ENCODE measurements around the gene LARGE1. TPM values are rescaled to one million over a fixed set of nuclear protein-coding genes. Genes with fewer than 3 reads are reported as not detected.

Gene LARGE1
- total RNA-seq (10 to 100 TPM; 25.6 to 31.6 TPM), polyA plus RNA-seq (ENCODE audit: insufficient read length in 2 of 2) (10 to 100 TPM; 43.5 to 45.6 TPM)
- long read RNA-seq, donor 1, full-length matches to known transcripts: 5 of 5 reads
- long read RNA-seq, donor 1, partial matches to known transcripts: 0 of 5 reads
- long read RNA-seq, donor 1, other reads (novel, unspliced or antisense): 0 of 5 reads
- long read RNA-seq, donor 2, full-length matches to known transcripts: 4 of 4 reads
- long read RNA-seq, donor 2, partial matches to known transcripts: 0 of 4 reads
- long read RNA-seq, donor 2, other reads (novel, unspliced or antisense): 0 of 4 reads
- long read RNA-seq, donor 3, full-length matches to known transcripts: 4 of 4 reads
- long read RNA-seq, donor 3, partial matches to known transcripts: 0 of 4 reads
- long read RNA-seq, donor 3, other reads (novel, unspliced or antisense): 0 of 4 reads
- long read RNA-seq, donor 4, full-length matches to known transcripts: 3 of 3 reads
- long read RNA-seq, donor 4, partial matches to known transcripts: 0 of 3 reads
- long read RNA-seq, donor 4, other reads (novel, unspliced or antisense): 0 of 3 reads

DNA sequence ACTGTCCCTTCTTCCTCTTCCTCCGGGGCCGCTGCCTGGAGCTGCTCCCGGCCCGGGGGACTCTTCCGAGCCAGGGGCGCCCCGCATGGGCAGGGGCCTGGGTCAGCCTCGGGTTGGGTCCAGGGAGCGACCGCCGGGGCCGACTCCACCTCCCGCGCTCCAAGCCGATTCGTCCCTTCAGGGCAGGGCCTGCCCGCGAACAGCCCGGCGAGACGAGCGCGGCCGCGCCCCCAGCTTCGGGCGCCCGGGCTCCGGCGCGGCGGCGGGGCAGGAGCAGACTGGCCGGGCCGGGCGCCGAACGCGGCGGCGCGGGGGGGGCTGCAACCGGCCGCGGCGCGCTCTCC lies at the start of gene LARGE1:
Gene LARGE1, minus strand, starts transcription at position 280 of the 344 bp plus-strand sequence.
- 0% methylated on average over 47 of the region's 47 CpGs for WGBS (ENCODE audit: insufficient coverage)
- peak within 1 kb of the TSS; percentile 86 for H3K27ac ChIP-seq (ENCODE audit: low read depth, low read length)
- DNase-seq (ENCODE audit: low read depth in 4 of 6, low spot score in 6 of 6): peak in 2 of 6 donors; percentile 29 to 59
- no peaks in the 10 kb centered on the region for H3K27me3 ChIP-seq (ENCODE audit: control insufficient read depth, insufficient read depth, low read length)
- peaks cover 23% of the 10 kb centered on the region for H3K4me1 ChIP-seq (ENCODE audit: control insufficient read depth, insufficient read depth, low read length)
- H3K4me3 ChIP-seq (ENCODE audit: low read depth, low read length): peak within 1 kb of the TSS; percentile 69
- no peaks in the 10 kb centered on the region for H3K36me3 ChIP-seq (ENCODE audit: control insufficient read depth, insufficient read depth, low read length)
- H3K9me3 ChIP-seq (ENCODE audit: control insufficient read depth, insufficient read depth, low read length): no peaks in the 10 kb centered on the region

- H3K27ac ChIP-seq (ENCODE audit: low read depth, low read length): no peak overlapping the region
- no peak overlapping the region for H3K4me3 ChIP-seq (ENCODE audit: low read depth, low read length)
Measured at GRCh38 chr22:33969045-33969444, 48.8 kb upstream of the LARGE1 start.

DNA sequence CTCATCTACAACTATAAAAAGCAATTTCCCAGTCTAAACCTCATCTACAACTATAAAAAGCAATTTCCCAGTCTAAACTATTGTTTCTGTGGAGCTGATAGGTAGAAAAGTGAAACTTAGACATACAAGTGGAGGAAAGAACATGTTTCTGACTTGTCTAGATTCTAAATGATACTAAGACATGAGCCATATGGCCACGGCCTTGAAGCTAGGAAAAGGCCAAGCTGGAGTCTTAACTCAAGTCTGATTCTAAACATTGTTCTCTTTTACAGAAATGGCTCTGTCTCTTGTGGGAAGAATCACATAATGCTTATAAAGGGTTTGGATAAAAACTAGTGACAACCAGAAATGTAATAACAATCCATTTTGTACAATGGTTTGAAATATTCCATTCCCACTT lies 43.8 kb upstream of the LARGE1 start:
- DNase-seq (ENCODE audit: low read depth in 4 of 6, low spot score in 6 of 6): no peak
- Histone ChIP-seq H3K27me3 (ENCODE audit: control insufficient read depth, insufficient read depth, low read length) (no peaks in the 10 kb centered on the region), H3K9me3 (ENCODE audit: control insufficient read depth, insufficient read depth, low read length) (no peaks in the 10 kb centered on the region), H3K27ac (ENCODE audit: low read depth, low read length) (no peak overlapping the region), H3K4me1 (ENCODE audit: control insufficient read depth, insufficient read depth, low read length) (no peaks in the 10 kb centered on the region), H3K36me3 (ENCODE audit: control insufficient read depth, insufficient read depth, low read length) (no peaks in the 10 kb centered on the region), H3K4me3 (ENCODE audit: low read depth, low read length) (no peak overlapping the region)
- no CpG with 5 or more reads among the region's 1 CpG for WGBS (ENCODE audit: insufficient coverage)

More at GRCh38 chr22:33969045-33969444, 48.8 kb upstream of the LARGE1 start:
- H3K4me1 ChIP-seq (ENCODE audit: control insufficient read depth, insufficient read depth, low read length): peaks cover 2% of the 10 kb centered on the region
- H3K36me3 ChIP-seq (ENCODE audit: control insufficient read depth, insufficient read depth, low read length): no peaks in the 10 kb centered on the region
- H3K9me3 ChIP-seq (ENCODE audit: control insufficient read depth, insufficient read depth, low read length): peaks cover 3% of the 10 kb centered on the region
- no peaks in the 10 kb centered on the region for H3K27me3 ChIP-seq (ENCODE audit: control insufficient read depth, insufficient read depth, low read length)
- DNase-seq (ENCODE audit: low read depth in 4 of 6, low spot score in 6 of 6): peak in 1 of 6 donors; percentile 18

DNA sequence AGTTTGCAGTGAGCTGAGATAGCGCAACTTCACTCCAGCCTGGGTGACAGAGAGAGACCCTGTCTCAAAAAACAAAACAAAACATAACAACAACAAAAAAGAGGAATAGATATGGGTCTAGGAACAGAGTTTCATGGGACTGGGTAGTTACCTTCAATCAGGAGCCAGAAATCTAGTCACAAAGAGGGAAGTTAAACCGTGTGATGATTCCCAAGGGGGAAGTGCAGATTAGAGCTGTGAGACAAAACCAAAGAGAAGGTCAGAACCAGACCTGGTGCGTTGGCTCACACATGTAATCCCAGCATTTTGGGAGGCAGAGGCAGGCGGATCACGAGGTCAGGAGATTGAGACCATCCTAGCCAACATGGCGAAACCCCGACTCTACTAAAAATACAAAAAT lies 42.1 kb upstream of the LARGE1 start:
- H3K9me3 ChIP-seq (ENCODE audit: control insufficient read depth, insufficient read depth, low read length): no peaks in the 10 kb centered on the region
- DNase-seq (ENCODE audit: low read depth in 4 of 6, low spot score in 6 of 6): no peak
- H3K27ac ChIP-seq (ENCODE audit: low read depth, low read length): no peak overlapping the region
- 93% methylated on average over 6 of the region's 7 CpGs for WGBS (ENCODE audit: insufficient coverage)
- H3K4me3 ChIP-seq (ENCODE audit: low read depth, low read length): no peak overlapping the region
- H3K27me3 ChIP-seq (ENCODE audit: control insufficient read depth, insufficient read depth, low read length): no peaks in the 10 kb centered on the region
- H3K36me3 ChIP-seq (ENCODE audit: control insufficient read depth, insufficient read depth, low read length): no peaks in the 10 kb centered on the region
- H3K4me1 ChIP-seq (ENCODE audit: control insufficient read depth, insufficient read depth, low read length): no peaks in the 10 kb centered on the region

DNA sequence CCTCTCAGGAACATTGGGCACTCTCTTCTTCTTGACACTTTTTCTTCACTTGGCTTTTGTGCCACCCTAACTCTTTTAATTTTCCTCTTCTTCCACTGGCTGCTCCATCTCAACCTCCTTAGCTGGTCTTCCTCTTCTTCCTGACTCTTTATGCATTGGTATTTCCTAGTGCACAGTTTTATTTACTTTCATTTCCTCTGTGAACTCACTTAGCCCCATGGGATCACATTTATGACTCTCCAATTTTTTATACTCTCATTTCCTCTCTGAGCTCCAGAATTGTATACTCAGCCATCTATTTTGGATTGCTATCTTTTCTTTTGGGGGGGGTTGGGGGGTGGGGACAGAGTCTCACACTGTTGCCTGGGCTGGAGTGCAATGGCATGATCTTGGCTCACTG lies 38.5 kb upstream of the LARGE1 start:
- no peak for DNase-seq (ENCODE audit: low read depth in 4 of 6, low spot score in 6 of 6)

GRCh38 chr22:33957086-33957485 lies 36.8 kb upstream of the LARGE1 start:
- no peaks in the 10 kb centered on the region for H3K9me3 ChIP-seq (ENCODE audit: control insufficient read depth, insufficient read depth, low read length)
- H3K36me3 ChIP-seq (ENCODE audit: control insufficient read depth, insufficient read depth, low read length): no peaks in the 10 kb centered on the region
- no peaks in the 10 kb centered on the region for H3K27me3 ChIP-seq (ENCODE audit: control insufficient read depth, insufficient read depth, low read length)
- no peak overlapping the region for H3K4me3 ChIP-seq (ENCODE audit: low read depth, low read length)
- 70% methylated on average over 3 of the region's 4 CpGs for WGBS (ENCODE audit: insufficient coverage)
- no peak overlapping the region for H3K27ac ChIP-seq (ENCODE audit: low read depth, low read length)
- DNase-seq (ENCODE audit: low read depth in 4 of 6, low spot score in 6 of 6): no peak
- H3K4me1 ChIP-seq (ENCODE audit: control insufficient read depth, insufficient read depth, low read length): no peaks in the 10 kb centered on the region

More for the DNA sequence above, 38.5 kb upstream of the LARGE1 start:
- Histone ChIP-seq H3K4me3 (ENCODE audit: low read depth, low read length) (no peak overlapping the region), H3K9me3 (ENCODE audit: control insufficient read depth, insufficient read depth, low read length) (no peaks in the 10 kb centered on the region), H3K27me3 (ENCODE audit: control insufficient read depth, insufficient read depth, low read length) (no peaks in the 10 kb centered on the region), H3K27ac (ENCODE audit: low read depth, low read length) (no peak overlapping the region), H3K36me3 (ENCODE audit: control insufficient read depth, insufficient read depth, low read length) (no peaks in the 10 kb centered on the region), H3K4me1 (ENCODE audit: control insufficient read depth, insufficient read depth, low read length) (no peaks in the 10 kb centered on the region)

DNA sequence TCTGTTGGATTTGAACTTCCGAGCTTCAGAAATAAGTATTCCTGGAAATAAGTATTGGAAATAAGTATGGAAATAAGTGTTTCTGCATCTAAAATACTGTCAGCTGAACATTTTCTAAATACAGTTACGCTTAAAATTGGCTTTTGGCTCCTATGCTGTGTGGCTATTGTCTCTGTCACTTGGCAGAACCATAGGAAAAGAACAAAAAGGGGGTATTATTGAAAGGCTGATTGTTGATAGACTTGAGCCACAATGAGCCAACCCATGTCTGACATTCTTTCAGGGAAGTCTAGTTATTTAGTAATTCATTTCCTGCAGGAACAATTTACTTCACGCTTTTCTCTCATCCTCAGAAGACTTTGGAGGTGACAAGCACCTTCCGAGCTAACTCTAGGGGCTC lies 32.5 kb upstream of the LARGE1 start:
- no peaks in the 10 kb centered on the region for H3K36me3 ChIP-seq (ENCODE audit: control insufficient read depth, insufficient read depth, low read length)
- DNase-seq (ENCODE audit: low read depth in 4 of 6, low spot score in 6 of 6): no peak
- H3K4me3 ChIP-seq (ENCODE audit: low read depth, low read length): no peak overlapping the region
- H3K4me1 ChIP-seq (ENCODE audit: control insufficient read depth, insufficient read depth, low read length): no peaks in the 10 kb centered on the region
- H3K27me3 ChIP-seq (ENCODE audit: control insufficient read depth, insufficient read depth, low read length): no peaks in the 10 kb centered on the region
- no peak overlapping the region for H3K27ac ChIP-seq (ENCODE audit: low read depth, low read length)
- no CpG with 5 or more reads among the region's 4 CpGs for WGBS (ENCODE audit: insufficient coverage)
- H3K9me3 ChIP-seq (ENCODE audit: control insufficient read depth, insufficient read depth, low read length): no peaks in the 10 kb centered on the region

GRCh38 chr22:33940741-33941140 lies 20.5 kb upstream of the LARGE1 start:
- Histone ChIP-seq H3K4me3 (ENCODE audit: low read depth, low read length) (no peak overlapping the region), H3K9me3 (ENCODE audit: control insufficient read depth, insufficient read depth, low read length) (peaks cover 4% of the 10 kb centered on the region), H3K27ac (ENCODE audit: low read depth, low read length) (no peak overlapping the region), H3K36me3 (ENCODE audit: control insufficient read depth, insufficient read depth, low read length) (no peaks in the 10 kb centered on the region), H3K4me1 (ENCODE audit: control insufficient read depth, insufficient read depth, low read length) (no peaks in the 10 kb centered on the region), H3K27me3 (ENCODE audit: control insufficient read depth, insufficient read depth, low read length) (no peaks in the 10 kb centered on the region)
- no peak for DNase-seq (ENCODE audit: low read depth in 4 of 6, low spot score in 6 of 6)
- 27% methylated on average over 2 of the region's 5 CpGs for WGBS (ENCODE audit: insufficient coverage)

DNA sequence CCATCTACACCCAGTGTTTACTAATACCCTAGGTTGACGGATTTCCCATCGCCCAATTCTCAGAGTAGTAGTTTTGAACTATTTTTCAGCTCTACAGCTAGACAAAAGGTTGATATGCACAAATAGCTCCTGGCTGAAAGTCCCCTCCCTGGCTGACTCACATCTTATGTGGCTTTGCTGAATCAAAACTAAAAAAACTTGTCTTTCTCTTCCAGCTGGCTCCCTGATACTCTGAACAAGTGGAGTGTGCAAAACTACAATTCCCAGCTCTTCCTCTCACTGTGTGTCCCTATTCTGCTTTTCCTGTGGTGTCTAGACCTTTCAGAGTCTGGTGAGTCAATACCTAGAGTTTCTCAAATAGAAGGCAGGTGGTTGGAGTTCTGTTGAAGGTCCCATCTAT lies 12.7 kb upstream of the LARGE1 start:
- 100% methylated on average over 1 of the region's 2 CpGs for WGBS (ENCODE audit: insufficient coverage)
- no peaks in the 10 kb centered on the region for H3K9me3 ChIP-seq (ENCODE audit: control insufficient read depth, insufficient read depth, low read length)
- no peak overlapping the region for H3K27ac ChIP-seq (ENCODE audit: low read depth, low read length)

DNA sequence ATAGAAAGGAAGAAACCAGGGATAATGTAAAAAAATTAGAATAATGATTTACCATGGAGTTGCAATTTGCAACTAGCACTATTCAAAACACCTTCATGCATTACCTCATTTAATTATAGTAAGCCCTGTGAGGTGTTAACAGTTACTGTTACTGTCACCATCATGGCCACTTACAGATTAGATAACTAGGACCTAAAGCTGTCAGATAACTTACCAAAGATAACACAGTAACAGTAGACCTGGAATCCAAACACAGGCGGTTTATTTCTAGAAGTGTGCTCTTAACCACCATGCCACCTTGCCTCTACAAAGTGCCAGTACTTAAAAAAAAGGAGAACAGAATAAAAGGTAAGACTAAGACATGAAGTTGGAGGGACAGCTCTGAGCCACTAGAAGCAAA lies 11.1 kb upstream of the LARGE1 start:
- no peaks in the 10 kb centered on the region for H3K36me3 ChIP-seq (ENCODE audit: control insufficient read depth, insufficient read depth, low read length)
- no peak overlapping the region for H3K4me3 ChIP-seq (ENCODE audit: low read depth, low read length)
- no CpG with 5 or more reads among the region's 1 CpG for WGBS (ENCODE audit: insufficient coverage)
- H3K27ac ChIP-seq (ENCODE audit: low read depth, low read length): no peak overlapping the region
- H3K27me3 ChIP-seq (ENCODE audit: control insufficient read depth, insufficient read depth, low read length): no peaks in the 10 kb centered on the region
- DNase-seq (ENCODE audit: low read depth in 4 of 6, low spot score in 6 of 6): no peak
- H3K9me3 ChIP-seq (ENCODE audit: control insufficient read depth, insufficient read depth, low read length): no peaks in the 10 kb centered on the region
- H3K4me1 ChIP-seq (ENCODE audit: control insufficient read depth, insufficient read depth, low read length): no peaks in the 10 kb centered on the region

More for the DNA sequence above, 12.7 kb upstream of the LARGE1 start:
- Histone ChIP-seq H3K4me3 (ENCODE audit: low read depth, low read length) (no peak overlapping the region), H3K36me3 (ENCODE audit: control insufficient read depth, insufficient read depth, low read length) (no peaks in the 10 kb centered on the region), H3K27me3 (ENCODE audit: control insufficient read depth, insufficient read depth, low read length) (no peaks in the 10 kb centered on the region), H3K4me1 (ENCODE audit: control insufficient read depth, insufficient read depth, low read length) (no peaks in the 10 kb centered on the region)
- no peak for DNase-seq (ENCODE audit: low read depth in 4 of 6, low spot score in 6 of 6)

Measured in spinal cord (tissue), 10 donors.